GM06990 (cell line): ENCODE data around the gene OSMR.

Experiments used
- DNase-seq: peaks from one replicate; pipeline ENCODE4 v3.0.0-alpha.2; 2011; ENCODE audit not compliant: insufficient read length; ENCODE audit errors: extremely low read depth
- H3K27me3 ChIP-seq: replicated peaks from 2 replicates; pipeline ENCODE4 v1.6.0; 2011; ENCODE audit warnings: low read length; ENCODE audit not compliant: control insufficient read depth, insufficient read depth
- H3K36me3 ChIP-seq: 2 replicates; pipeline ENCODE4 v1.5.1; 2011; ENCODE audit warnings: low read length; ENCODE audit not compliant: control insufficient read depth, insufficient read depth
- H3K4me3 ChIP-seq: replicated peaks from 2 replicates; pipeline ENCODE4 v1.5.1; 2011; ENCODE audit warnings: low read depth, mild to moderate bottlenecking, control low read depth, low read length
- TF ChIP-seq, protein P1 (sequence below): IDR thresholded peaks from 2 replicates; pipeline ENCODE4 v1.5.1; 2011; ENCODE audit warnings: low read length, control low read depth, mild to moderate bottlenecking, inconsistent platforms; ENCODE audit not compliant: insufficient read depth, poor library complexity, severe bottlenecking

The OSMR gene

GRCh38 chr5:38824821-38825220, 21.0 kb upstream of the OSMR start:
- no peaks in the 10 kb centered on the region for H3K36me3 ChIP-seq
- H3K27me3 ChIP-seq = no peaks in the 10 kb centered on the region; the same call in 1 of the 2 replicates
- H3K4me3 ChIP-seq = no peak overlapping the region
- TF ChIP-seq, protein P1, sequence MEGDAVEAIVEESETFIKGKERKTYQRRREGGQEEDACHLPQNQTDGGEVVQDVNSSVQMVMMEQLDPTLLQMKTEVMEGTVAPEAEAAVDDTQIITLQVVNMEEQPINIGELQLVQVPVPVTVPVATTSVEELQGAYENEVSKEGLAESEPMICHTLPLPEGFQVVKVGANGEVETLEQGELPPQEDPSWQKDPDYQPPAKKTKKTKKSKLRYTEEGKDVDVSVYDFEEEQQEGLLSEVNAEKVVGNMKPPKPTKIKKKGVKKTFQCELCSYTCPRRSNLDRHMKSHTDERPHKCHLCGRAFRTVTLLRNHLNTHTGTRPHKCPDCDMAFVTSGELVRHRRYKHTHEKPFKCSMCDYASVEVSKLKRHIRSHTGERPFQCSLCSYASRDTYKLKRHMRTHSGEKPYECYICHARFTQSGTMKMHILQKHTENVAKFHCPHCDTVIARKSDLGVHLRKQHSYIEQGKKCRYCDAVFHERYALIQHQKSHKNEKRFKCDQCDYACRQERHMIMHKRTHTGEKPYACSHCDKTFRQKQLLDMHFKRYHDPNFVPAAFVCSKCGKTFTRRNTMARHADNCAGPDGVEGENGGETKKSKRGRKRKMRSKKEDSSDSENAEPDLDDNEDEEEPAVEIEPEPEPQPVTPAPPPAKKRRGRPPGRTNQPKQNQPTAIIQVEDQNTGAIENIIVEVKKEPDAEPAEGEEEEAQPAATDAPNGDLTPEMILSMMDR = no peak
- DNase-seq = no peak

- TF ChIP-seq, protein P1 = no peak
- H3K36me3 ChIP-seq = no peaks in the 10 kb centered on the region
- DNase-seq = no peak
- H3K4me3 ChIP-seq = no peak overlapping the region
- no peaks in the 10 kb centered on the region; the same call in 1 of the 2 replicates for H3K27me3 ChIP-seq
These were observed 20.3 kb upstream of the OSMR start for GRCh38 chr5:38825494-38825893.

DNA sequence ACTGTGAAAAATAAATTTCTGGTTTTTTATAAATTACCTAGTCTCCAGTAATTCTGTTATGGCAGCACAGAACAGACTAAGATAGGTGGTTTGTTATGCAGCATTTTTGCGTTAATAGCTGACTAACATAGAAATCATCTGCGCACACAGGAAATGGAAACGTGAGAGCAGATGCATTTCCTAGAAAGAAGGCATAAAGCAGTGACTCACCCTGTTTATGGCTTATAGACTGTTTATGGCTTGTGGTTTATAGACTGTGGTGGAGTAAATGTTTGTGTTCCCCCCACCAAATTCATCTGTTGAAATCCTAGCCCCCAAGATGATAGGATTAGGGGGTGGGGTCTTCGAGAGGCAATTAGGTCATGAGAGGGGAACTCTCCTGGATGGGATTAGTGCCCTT, 18.3 kb upstream of the OSMR start:
- TF ChIP-seq, protein P1 = no peak
- H3K27me3 ChIP-seq = no peaks in the 10 kb centered on the region; the same call in 1 of the 2 replicates
- no peak for DNase-seq
- H3K36me3 ChIP-seq = no peaks in the 10 kb centered on the region
- no peak overlapping the region for H3K4me3 ChIP-seq

- H3K27me3 ChIP-seq = no peaks in the 10 kb centered on the region; the same call in 1 of the 2 replicates
- no peaks in the 10 kb centered on the region for H3K36me3 ChIP-seq
- H3K4me3 ChIP-seq = no peak overlapping the region
- DNase-seq = no peak
- TF ChIP-seq, protein P1 = no peak
These were observed 15.2 kb upstream of the OSMR start for GRCh38 chr5:38830521-38831051.

GRCh38 chr5:38831117-38831516, 14.7 kb upstream of the OSMR start:
- Histone ChIP-seq H3K27me3 (no peaks in the 10 kb centered on the region; the same call in 1 of the 2 replicates), H3K4me3 (no peak overlapping the region), H3K36me3 (no peaks in the 10 kb centered on the region)
- no peak for DNase-seq
- TF ChIP-seq, protein P1 = no peak

DNA sequence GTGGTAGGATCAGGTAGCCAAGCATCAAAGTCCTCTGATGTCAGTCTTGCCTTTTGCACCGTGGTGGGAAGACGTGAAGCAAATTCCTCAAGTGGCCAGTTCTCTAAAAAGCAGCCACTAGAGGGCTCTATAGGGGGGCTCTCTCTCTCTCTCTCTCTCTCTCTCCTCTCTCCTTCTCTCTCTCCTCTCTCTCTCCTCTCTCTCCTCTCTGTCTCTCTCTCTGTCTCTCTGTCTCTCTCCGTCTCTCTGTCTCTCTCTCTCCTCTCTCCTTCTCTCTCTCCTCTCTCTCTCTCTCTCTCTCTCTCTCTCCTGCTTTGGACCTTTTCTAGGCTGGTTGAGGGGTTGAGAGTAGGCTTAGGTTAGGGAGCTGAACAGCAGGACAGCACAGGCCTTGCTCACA, 13.9 kb upstream of the OSMR start:
- no peak overlapping the region for H3K4me3 ChIP-seq
- H3K36me3 ChIP-seq = no peaks in the 10 kb centered on the region
- no peak for DNase-seq
- H3K27me3 ChIP-seq = no peaks in the 10 kb centered on the region; the same call in 1 of the 2 replicates
- TF ChIP-seq, protein P1 = peak; percentile 67
